Measurements from ENCODE around the gene IP6K3. TPM values are rescaled to one million over a fixed set of nuclear protein-coding genes. Genes with fewer than 3 reads are reported as not detected.

Gene IP6K3
- total RNA-seq, 4 donors from 2014 or later: 1.9 to 6.1 (median 5.5) TPM; not detected in 1

GRCh38 chr6:33733709-33734007 is 13.0 kb downstream of the IP6K3 start:
- DNase-seq: no peak
- Histone ChIP-seq H3K27ac (no peak overlapping the region), H3K36me3 (no peaks in the 10 kb centered on the region), H3K9me3 (no peaks in the 10 kb centered on the region), H3K4me3 (no peak overlapping the region), H3K4me1 (no peaks in the 10 kb centered on the region), H3K27me3 (no peaks in the 10 kb centered on the region)
- intact Hi-C loops (cut with DNase I; ENCODE audit: low total_unique reads): no loop called here
- TF ChIP-seq POLR2A (IDR thresholded peaks at IDR 0.05): no peak
- TF ChIP-seq CTCF (IDR thresholded peaks at IDR 0.05): no peak

GRCh38 chr6:33732817-33733708 is 13.6 kb downstream of the IP6K3 start:
- DNase-seq: no peak
- H3K4me3 ChIP-seq: no peak overlapping the region
- no peaks in the 10 kb centered on the region for H3K4me1 ChIP-seq
- no peaks in the 10 kb centered on the region for H3K9me3 ChIP-seq
- no peaks in the 10 kb centered on the region for H3K36me3 ChIP-seq
- TF ChIP-seq POLR2A (IDR thresholded peaks at IDR 0.05) (no peak), CTCF (IDR thresholded peaks at IDR 0.05) (no peak)
- no peak overlapping the region for H3K27ac ChIP-seq
- H3K27me3 ChIP-seq: no peaks in the 10 kb centered on the region
- intact Hi-C loops (cut with DNase I; ENCODE audit: low total_unique reads): no loop called here

- no peak overlapping the region for H3K27ac ChIP-seq
Measured at GRCh38 chr6:33732385-33732784, 14.3 kb downstream of the IP6K3 start.

GRCh38 chr6:33731751-33732282 is 14.9 kb downstream of the IP6K3 start:
- intact Hi-C loops (cut with DNase I; ENCODE audit: low total_unique reads): no loop called here
- Histone ChIP-seq H3K36me3 (no peaks in the 10 kb centered on the region), H3K27me3 (no peaks in the 10 kb centered on the region), H3K9me3 (no peaks in the 10 kb centered on the region), H3K4me3 (no peak overlapping the region), H3K4me1 (no peaks in the 10 kb centered on the region), H3K27ac (no peak overlapping the region)
- TF ChIP-seq CTCF (IDR thresholded peaks at IDR 0.05) (no peak), POLR2A (IDR thresholded peaks at IDR 0.05) (no peak)
- no peak for DNase-seq

More at GRCh38 chr6:33732385-33732784, 14.3 kb downstream of the IP6K3 start:
- Histone ChIP-seq H3K4me3 (no peak overlapping the region), H3K36me3 (no peaks in the 10 kb centered on the region), H3K4me1 (no peaks in the 10 kb centered on the region), H3K27me3 (no peaks in the 10 kb centered on the region), H3K9me3 (no peaks in the 10 kb centered on the region)
- DNase-seq: no peak
- TF ChIP-seq POLR2A (IDR thresholded peaks at IDR 0.05): no peak
- TF ChIP-seq CTCF (IDR thresholded peaks at IDR 0.05): no peak
- intact Hi-C loops (cut with DNase I; ENCODE audit: low total_unique reads): no loop called here

- Histone ChIP-seq H3K27me3 (no peaks in the 10 kb centered on the region), H3K4me1 (no peaks in the 10 kb centered on the region), H3K4me3 (no peak overlapping the region), H3K27ac (no peak overlapping the region), H3K36me3 (no peaks in the 10 kb centered on the region), H3K9me3 (no peaks in the 10 kb centered on the region)
- intact Hi-C loops (cut with DNase I; ENCODE audit: low total_unique reads): no loop called here
- no peak for DNase-seq
- no peak for TF ChIP-seq CTCF (IDR thresholded peaks at IDR 0.05)
- TF ChIP-seq POLR2A (IDR thresholded peaks at IDR 0.05): no peak
Measured at GRCh38 chr6:33731035-33731434, 15.7 kb downstream of the IP6K3 start.
